A673 (cell line): ENCODE results near the gene CD163. TPM values are rescaled to one million over a fixed set of nuclear protein-coding genes. Genes with fewer than 3 reads are reported as not detected.

ENCODE experiments used
- BruUV-seq: library from RNA; stranded (reverse); fragments of 400-500 nt; replicated peaks from 2 replicates; lab custom pipeline; 2021; lab: Mats Ljungman, UMichigan
- CTCF ChIA-PET: fragments of 300-600 bp; sonication (Branson Sonifier 250); formaldehyde crosslinking; loops from one replicate; lab custom pipeline; 2022; ENCODE audit warnings: antibody characterized with exemption; lab: Charles Lee
- POLR2A ChIA-PET: fragments of 300-600 bp; sonication (Branson Sonifier 250); formaldehyde crosslinking; loops from one replicate; lab custom pipeline; 2022; ENCODE audit warnings: antibody characterized with exemption; ENCODE audit not compliant: low non-redundant PET; lab: Charles Lee
- DNase-seq: peaks from one replicate; pipeline ENCODE4 v3.0.0-alpha.2; 2015; ENCODE audit warnings: low spot score
- H3K27ac ChIP-seq: fragments of 200-600 bp; sonication (generic); 2 replicates; pipeline ENCODE4 v1.5.1; 2016; ENCODE audit warnings: mixed run types, low read depth, mild to moderate bottlenecking, mixed read lengths, antibody characterized with exemption, low read length; ENCODE audit not compliant: poor library complexity, severe bottlenecking
- H3K27me3 ChIP-seq: fragments of 200-600 bp; sonication (generic); replicated peaks from 2 replicates; pipeline ENCODE4 v1.6.1; 2017; ENCODE audit warnings: mixed run types, low read depth, mild to moderate bottlenecking, mixed read lengths, antibody characterized with exemption, low read length; ENCODE audit not compliant: insufficient read depth, poor library complexity
- H3K36me3 ChIP-seq: fragments of 200-600 bp; sonication (generic); 2 replicates; pipeline ENCODE4 v1.6.1; 2016; ENCODE audit warnings: mixed run types, mild to moderate bottlenecking, mixed read lengths, antibody characterized with exemption, low read length; ENCODE audit not compliant: insufficient read depth, poor library complexity, severe bottlenecking
- H3K4me1 ChIP-seq: fragments of 200-600 bp; sonication (generic); 2 replicates; pipeline ENCODE4 v1.6.1; 2017; ENCODE audit warnings: mixed run types, mild to moderate bottlenecking, mixed read lengths, antibody characterized with exemption, low read length; ENCODE audit not compliant: insufficient read depth, poor library complexity, severe bottlenecking
- H3K4me3 ChIP-seq: fragments of 200-600 bp; sonication (generic); 2 replicates; pipeline ENCODE4 v1.5.1; 2016; ENCODE audit warnings: low read depth, mixed run types, mild to moderate bottlenecking, mixed read lengths, low read length; ENCODE audit not compliant: poor library complexity, severe bottlenecking
- H3K9me3 ChIP-seq: fragments of 200-600 bp; sonication (generic); 2 replicates; pipeline ENCODE4 v1.6.1; 2016; ENCODE audit warnings: mixed run types, low read depth, mild to moderate bottlenecking, mixed read lengths, antibody characterized with exemption, low read length; ENCODE audit not compliant: poor library complexity, severe bottlenecking
- CTCF ChIP-seq: fragments of 300-800, 200-600 bp; sonication (generic); conservative IDR thresholded peaks from 2 replicates; pipeline ENCODE4 v1.5.1; 2017; ENCODE audit warnings: low read depth, mild to moderate bottlenecking, antibody characterized with exemption, low read length, moderate library complexity, mixed read lengths
- EZH2 ChIP-seq: fragments of 200-600 bp; sonication (generic); IDR thresholded peaks from 2 replicates; pipeline ENCODE4 v1.6.1; 2017; ENCODE audit warnings: borderline replicate concordance, low read depth, mild to moderate bottlenecking, mixed read lengths, antibody characterized with exemption, low read length; ENCODE audit not compliant: poor library complexity, severe bottlenecking
- intact Hi-C: fragments of 100-400 bp; cut with micrococcal nuclease; formaldehyde crosslinking; loops from one replicate; pipeline ENCODE4 v1.10.0; 2022; ENCODE audit not compliant: unreplicated experiment
- total RNA-seq: library from RNA; stranded (reverse); gene quantifications from 2 replicates; pipeline ENCODE4 v1.2.3, GENCODE V29; 2021

CD163 gene
- total RNA-seq, 1 experiment from 2014 or later = 0.41 TPM

DNA sequence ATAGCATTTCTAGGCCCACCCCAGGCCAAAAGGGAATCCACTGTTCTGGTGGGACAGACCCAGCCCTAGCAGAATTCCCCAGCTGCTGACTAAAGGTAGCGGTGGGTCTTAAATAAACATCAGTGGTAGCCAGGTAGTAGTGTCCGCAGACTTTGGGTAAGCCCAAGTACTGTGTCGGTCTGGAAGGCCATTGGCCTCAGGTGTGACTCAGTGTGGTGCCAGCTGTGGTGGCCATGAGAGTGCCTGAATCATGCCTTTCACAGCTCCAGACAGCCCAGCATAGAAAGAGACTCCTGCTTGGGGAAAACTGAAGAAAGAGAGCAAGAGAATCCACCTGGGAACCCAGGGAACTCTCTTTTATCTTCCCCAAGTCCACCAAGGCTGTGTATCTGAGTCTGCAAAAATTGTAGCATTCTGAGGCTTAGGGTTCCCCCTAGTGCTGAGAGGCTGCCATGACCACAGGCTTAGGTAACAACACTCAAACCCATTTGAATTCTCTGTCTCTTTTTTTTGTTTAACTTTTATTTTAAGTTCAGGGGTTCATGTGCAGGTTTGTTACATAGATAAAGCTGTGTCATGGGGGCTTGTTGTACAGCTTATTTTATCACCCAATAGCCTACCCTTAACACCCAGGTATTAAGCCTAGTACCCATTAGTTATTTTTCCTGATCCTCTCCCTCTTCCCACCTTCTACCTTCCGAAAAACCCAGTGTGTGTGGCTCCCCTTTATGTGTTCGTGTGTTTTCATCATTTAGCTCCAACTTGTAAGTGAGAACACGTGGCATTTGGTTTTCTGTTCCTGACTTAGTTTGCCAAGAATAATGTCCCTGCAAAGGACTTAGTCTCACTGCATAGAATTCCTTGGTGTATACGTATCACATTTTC is 43.0 kb downstream of the CD163 start:
- CTCF ChIA-PET = no interaction called here

DNA sequence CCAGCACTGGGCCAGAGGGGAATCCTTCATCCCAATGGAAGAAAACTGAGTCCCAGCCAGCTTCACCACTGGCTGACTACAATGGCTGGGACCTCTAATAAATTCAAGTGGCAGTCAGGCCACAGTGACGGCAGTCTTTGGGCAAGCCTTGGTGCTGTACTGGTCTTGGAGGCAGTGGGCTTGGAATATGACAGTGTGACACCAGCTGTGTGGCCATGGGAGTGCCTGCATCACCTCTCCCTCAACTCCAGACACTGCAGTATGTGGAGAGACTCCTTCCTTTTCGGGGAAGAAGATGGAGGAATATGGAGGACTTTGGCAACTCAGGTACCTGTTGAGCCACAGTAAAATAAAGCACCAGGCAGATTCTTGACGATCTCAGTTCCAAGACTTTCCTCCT is 43.6 kb downstream of the CD163 start:
- intact Hi-C loops = loop anchor here (1.0 to 5.0 kb wide), 5 partner anchors 83 to 317 kb away; no protein-coding TSS in a partner anchor
- Histone ChIP-seq H3K27ac (no peak overlapping the region), H3K9me3 (no peaks in the 10 kb centered on the region), H3K4me1 (no peaks in the 10 kb centered on the region), H3K27me3 (no peaks in the 10 kb centered on the region), H3K4me3 (no peak overlapping the region), H3K36me3 (no peaks in the 10 kb centered on the region)
- no TSS peak for BruUV-seq
- POLR2A ChIA-PET = no interaction called here
- DNase-seq = no peak
- CTCF ChIA-PET = no interaction called here
- no peak for TF ChIP-seq CTCF
- TF ChIP-seq EZH2 = no peak

More for the DNA sequence above, 43.0 kb downstream of the CD163 start:
- BruUV-seq = no TSS peak
- peak; percentile 68 for DNase-seq
- intact Hi-C loops = loop anchor here (1.0 to 5.0 kb wide), 5 partner anchors 83 to 318 kb away; no protein-coding TSS in a partner anchor
- no peak overlapping the region for H3K27ac ChIP-seq
- POLR2A ChIA-PET = no interaction called here
- no peaks in the 10 kb centered on the region for H3K27me3 ChIP-seq
- peak; percentile 86 for TF ChIP-seq CTCF
- no peak for TF ChIP-seq EZH2
- H3K9me3 ChIP-seq = no peaks in the 10 kb centered on the region
- no peak overlapping the region for H3K4me3 ChIP-seq
- no peaks in the 10 kb centered on the region for H3K36me3 ChIP-seq
- no peaks in the 10 kb centered on the region for H3K4me1 ChIP-seq

- no peaks in the 10 kb centered on the region for H3K4me1 ChIP-seq
- H3K27ac ChIP-seq = no peak overlapping the region
- H3K9me3 ChIP-seq = no peaks in the 10 kb centered on the region
- no peak overlapping the region for H3K4me3 ChIP-seq
- POLR2A ChIA-PET = no interaction called here
- H3K27me3 ChIP-seq = no peaks in the 10 kb centered on the region
- CTCF ChIA-PET = no interaction called here
- no TSS peak for BruUV-seq
- no peak for TF ChIP-seq CTCF
- TF ChIP-seq EZH2 = no peak
- no peaks in the 10 kb centered on the region for H3K36me3 ChIP-seq
- DNase-seq = no peak
- intact Hi-C loops = no loop called here
Measured at GRCh38 chr12:7451756-7452155, 51.8 kb downstream of the CD163 start.
